Activated CD8-positive, alpha-beta memory T cell treated with anti-CD3 and anti-CD28 coated beads, Interleukin-2, amount 50 U/mL, for 1 hour (primary cell): ENCODE measurements around the gene ARPIN.
"Not testable (repeated sequence)": the region's sequence is repeated elsewhere in the genome, so short reads cannot be mapped to it uniquely, and the experiment has no call there.

Source experiments
- DNase-seq: peaks from one replicate; pipeline ENCODE4 v3.0.0-alpha.2; 2020; ENCODE audit errors: extremely low read depth

ARPIN gene

GRCh38 chr15:89912674-89913396, at the start of gene ARPIN:
Gene ARPIN (minus strand): TSS chr15:89912952. CDS start chr15:89912835, 117 bp downstream.
- DNase-seq: no peak

GRCh38 chr15:89958107-89958805, 45.5 kb upstream of the ARPIN start:
- no peak for DNase-seq

- not testable (repeated sequence) for DNase-seq
These were observed 42.8 kb upstream of the ARPIN start for GRCh38 chr15:89955449-89955998.

- no peak for DNase-seq
These were observed 41.8 kb upstream of the ARPIN start for GRCh38 chr15:89954541-89954940.

DNA sequence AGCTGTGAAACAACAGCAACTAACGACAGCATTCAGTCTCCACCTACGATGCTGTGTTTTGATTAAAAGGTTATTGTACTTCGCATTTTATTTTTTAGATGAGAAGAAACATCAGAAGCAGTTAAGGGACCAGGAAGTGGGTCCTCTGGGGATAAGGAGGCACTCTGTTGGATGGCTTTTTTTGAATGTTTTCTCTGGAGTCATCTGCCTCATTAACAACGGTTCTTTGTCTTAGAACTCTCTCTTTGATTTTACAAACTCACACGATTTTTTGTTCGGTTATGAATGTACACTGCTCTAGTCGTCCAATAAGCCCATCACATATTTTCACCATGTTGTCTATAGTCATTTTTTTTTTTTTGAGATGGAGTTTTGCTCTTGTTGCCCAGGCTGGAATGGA, 36.0 kb upstream of the ARPIN start:
- DNase-seq: no peak

- no peak for DNase-seq
These were observed 34.6 kb upstream of the ARPIN start for GRCh38 chr15:89947385-89947784.

GRCh38 chr15:89946681-89947299, 34.0 kb upstream of the ARPIN start:
- no peak for DNase-seq

- DNase-seq: not testable (repeated sequence)
These were observed 31.0 kb upstream of the ARPIN start for GRCh38 chr15:89943721-89944120.

- DNase-seq: no peak
These were observed 27.2 kb upstream of the ARPIN start for GRCh38 chr15:89939910-89940309.

DNA sequence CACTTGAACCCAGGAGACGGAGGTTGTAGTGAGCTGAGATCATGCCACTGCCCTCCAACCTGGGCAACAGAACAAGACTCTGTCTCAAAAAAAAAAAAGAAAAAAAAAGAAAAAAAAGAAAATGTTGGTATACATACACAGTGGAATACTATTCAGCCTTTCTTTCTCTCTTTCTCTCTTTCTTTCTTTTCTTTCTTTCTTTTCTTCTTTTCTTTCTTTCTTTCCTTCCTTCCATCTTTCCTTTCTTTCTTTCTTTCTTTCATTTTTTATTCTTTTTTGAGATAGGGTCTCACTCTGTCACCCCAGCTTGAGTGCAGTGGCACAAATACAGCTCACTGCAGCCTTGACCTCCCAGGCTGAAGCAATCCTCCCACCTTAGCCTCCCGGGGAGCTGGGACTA, 26.6 kb upstream of the ARPIN start:
- DNase-seq: not testable (repeated sequence)

DNA sequence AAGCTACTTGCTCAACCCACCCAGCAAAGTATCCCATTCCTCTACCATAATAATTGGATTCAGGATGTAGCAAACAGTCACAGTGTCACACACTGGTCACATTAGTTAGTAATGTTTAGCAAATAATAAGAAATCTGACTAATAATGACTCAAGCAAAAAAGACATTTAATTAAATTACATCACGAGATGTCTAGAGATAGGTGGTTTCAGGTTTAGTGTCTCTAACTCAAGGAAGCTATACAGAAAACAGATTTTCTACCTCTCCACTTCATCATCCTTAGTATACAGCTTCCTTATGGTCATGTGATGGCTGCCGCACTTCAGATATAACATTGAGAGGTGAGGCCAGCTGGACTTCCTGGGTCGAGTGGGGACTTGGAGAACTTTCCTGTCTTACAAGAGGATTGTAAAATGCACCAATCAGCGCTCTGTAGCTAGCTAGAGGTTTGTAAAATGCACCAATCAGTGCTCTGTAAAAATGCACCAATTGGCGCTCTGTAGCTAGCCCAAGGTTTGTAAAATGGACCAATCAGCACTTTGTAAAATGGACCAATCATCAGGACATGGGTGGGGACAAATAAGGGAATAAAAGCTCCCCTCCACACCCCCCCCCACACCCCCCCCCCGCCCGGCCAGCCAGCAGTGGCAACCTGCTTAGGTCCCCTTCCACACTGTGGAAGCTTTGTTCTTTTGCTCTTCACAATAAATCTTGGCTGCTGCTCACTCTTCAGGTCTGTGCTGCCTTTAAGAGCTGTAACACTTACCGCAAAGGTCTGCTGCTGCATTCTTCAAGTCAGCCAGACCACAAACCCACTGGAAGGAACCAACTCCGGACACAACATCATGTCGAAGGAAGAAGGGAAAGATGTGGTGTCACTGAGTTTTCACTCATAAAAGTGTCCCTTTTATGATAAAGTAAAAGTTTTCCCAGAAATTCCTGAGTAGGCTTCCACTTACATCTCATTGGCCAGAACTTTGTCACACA, 24.9 kb upstream of the ARPIN start:
- no peak for DNase-seq

- DNase-seq: no peak
These were observed 24.1 kb upstream of the ARPIN start for GRCh38 chr15:89936786-89937265.

GRCh38 chr15:89936051-89936785, 23.5 kb upstream of the ARPIN start:
- no peak for DNase-seq

DNA sequence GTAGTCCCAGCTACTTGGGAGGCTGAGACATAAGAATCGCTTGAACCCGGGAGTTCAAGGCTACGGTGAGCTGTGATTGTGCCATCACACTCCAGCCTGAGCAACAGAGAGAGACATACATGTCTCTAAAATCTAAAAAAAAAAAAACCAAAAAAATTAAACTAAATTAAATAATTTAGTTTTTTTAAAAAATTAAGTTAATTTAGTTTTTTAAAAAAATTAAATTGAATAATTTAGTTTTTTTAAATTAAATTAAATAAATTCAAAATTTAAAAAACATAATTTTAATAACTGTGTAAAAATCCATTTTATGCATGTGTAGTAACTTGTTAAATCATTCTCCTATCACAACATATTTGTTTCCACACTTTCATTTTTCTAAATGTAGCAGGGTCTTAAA, 20.1 kb upstream of the ARPIN start:
- DNase-seq: no peak

DNA sequence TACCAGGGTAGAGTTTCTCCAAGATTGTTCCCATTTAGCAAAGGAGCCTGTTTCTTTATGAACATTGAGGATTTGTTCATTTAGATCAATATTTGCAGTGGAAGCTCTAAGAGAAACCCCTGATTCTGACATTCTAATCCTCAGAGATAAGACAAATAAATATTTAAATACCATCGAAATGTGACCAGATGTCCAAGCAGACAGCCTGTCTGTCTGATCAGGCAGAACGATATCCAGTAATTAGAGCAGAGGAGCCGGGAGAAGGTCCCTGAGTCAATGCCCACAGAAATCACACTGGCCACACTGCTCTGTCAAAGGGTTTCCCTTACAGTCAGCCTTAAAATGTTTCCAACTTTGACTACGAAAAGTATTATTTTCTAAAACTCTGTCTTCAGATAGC, 15.7 kb upstream of the ARPIN start:
- DNase-seq: no peak

- no peak for DNase-seq
These were observed 13.4 kb upstream of the ARPIN start for GRCh38 chr15:89926158-89926557.

GRCh38 chr15:89917442-89918101, 4.8 kb upstream of the ARPIN start:
- no peak for DNase-seq

GRCh38 chr15:89916660-89917059, 3.9 kb upstream of the ARPIN start:
- DNase-seq: no peak

GRCh38 chr15:89912145-89912673, 543 bp downstream of the ARPIN start:
- no peak for DNase-seq
